Ovary (tissue), 10 donors: ENCODE results near the gene TGFBR2. TPM values are rescaled to one million over a fixed set of nuclear protein-coding genes. Genes with fewer than 3 reads are reported as not detected.

Source experiments
- DNase-seq, 5 donors: peaks; one replicate each; pipeline ENCODE4 v3.0.0-alpha.2; 2019 to 2020
- H3K27ac ChIP-seq, 2 donors: fragments of 200-600 bp; one replicate each; pipeline versions ENCODE4 v1.5.1 to v1.8.0; 2019 to 2022
- H3K27me3 ChIP-seq: fragments of 200-600 bp; one replicate; pipeline ENCODE4 v1.8.0; 2022
- H3K36me3 ChIP-seq: fragments of 200-600 bp; sonication (generic); one replicate; pipeline ENCODE4 v1.5.1; 2019
- H3K4me1 ChIP-seq: one replicate; pipeline ENCODE4 v1.8.1; 2013; ENCODE audit warnings: mild to moderate bottlenecking, moderate library complexity; ENCODE audit not compliant: insufficient read depth
- H3K4me3 ChIP-seq: fragments of 200-600 bp; sonication (generic); one replicate; pipeline ENCODE4 v1.5.1; 2017
- H3K9me3 ChIP-seq, 2 donors: fragments of 200-600 bp in 1 of 2; sonication (generic) in 1 of 2; one replicate each; pipeline versions ENCODE4 v1.5.1 to v1.8.1; 2013 to 2019; ENCODE audit warnings: mild to moderate bottlenecking in 1 of 2, moderate library complexity in 1 of 2
- CTCF ChIP-seq, 3 donors: fragments of 450-650 bp in 2 of 3; fragments of 200-600 bp in 1 of 3; IDR thresholded peaks; one replicate each; pipeline versions ENCODE4 v1.5.1 to v1.8.0; 2016 to 2022; ENCODE audit warnings: antibody characterized with exemption in 3 of 3, mild to moderate bottlenecking in 1 of 3
- EP300 ChIP-seq: sonication (generic); formaldehyde crosslinking; IDR thresholded peaks from one replicate; pipeline ENCODE4 v1.6.1; 2017; ENCODE audit warnings: antibody characterized with exemption
- POLR2A ChIP-seq: fragments of 450-650 bp; IDR thresholded peaks from one replicate; pipeline ENCODE4 v1.6.1; 2017; ENCODE audit warnings: antibody characterized with exemption, mild to moderate bottlenecking, moderate library complexity
- WGBS, 3 donors: extraction: QIAGEN DNeasy Blood & Tissue Kit in 1 of 3; methylation state at CpG; one replicate each; pipeline versions ENCODE4 v1.1.5 to v1.1.7; 2013 to 2017; 5-methylcytosine and 5-hydroxymethylcytosine counted together
- intact Hi-C, 4 donors: fragments of 100-400 bp; cut with DNase I; formaldehyde crosslinking; loops; one replicate each; pipeline versions ENCODE4 v1.11.0 to v1.15.1; 2022 to 2023
- long read RNA-seq, 3 donors: library from polyadenylated mRNA in 2 of 3; unstranded in 2 of 3; transcript quantifications; one replicate each; pipeline ENCODE4 v2.0.0 and lab custom pipeline, GENCODE V29; 2021 to 2026
- polyA plus RNA-seq, 2 donors: library from polyadenylated mRNA; stranded (reverse); fragments of 200-250 nt in 1 of 2; fragments of 350-450 nt in 1 of 2; fragmentation: Illumina TruSeq in 1 of 2; extraction: RNeasy Lipid Tissue Mini Kit (QIAGEN cat#74804) in 1 of 2; gene quantifications; one replicate each; pipeline ENCODE4 v1.2.3, GENCODE V29; 2013 to 2014
- total RNA-seq, 7 donors: library from RNA; depleted of rRNA in 2 of 7; stranded (reverse); fragments of >200 nt in 2 of 7; fragmentation: NEBNext Ultra II Directional in 3 of 7; extraction: Animal tissue kit (Norgen Biotek cat#: 25700) in 3 of 7; gene quantifications; one replicate each; pipeline versions ENCODE4 v1.1.0 to v1.2.4, GENCODE V29; 2016 to 2023
- donor health status: DM: no; HTN: no; CAD: no; lungs with moderate emphysema.
- donor health status: DM: no; HTN: no; CAD: no.
- donor health status: Bipolar disorder and iron deficiency.
- donor health status: DM: yes; HTN: yes; CAD: no.
- donor health status: DM: no; HTN: no; CAD: no.
- donor health status: DM: yes; HTN: yes; CAD: no.

Gene TGFBR2
- total RNA-seq: 10 to 100 TPM; 26.8 to 62.8 (median 53.8) TPM
- 100 to 1,000 TPM in 1 of 2 donors, 10 to 100 TPM in 1; 39.4 to 158 TPM for polyA plus RNA-seq
- long read RNA-seq, donor 1, partial matches to known transcripts: 0 of 75 reads
- long read RNA-seq, donor 1, other reads (novel, unspliced or antisense): 75 of 75 reads
- long read RNA-seq, donor 2, full-length matches to known transcripts: 4 of 4 reads
- long read RNA-seq, donor 2, partial matches to known transcripts: 0 of 4 reads
- long read RNA-seq, donor 2, other reads (novel, unspliced or antisense): 0 of 4 reads
- long read RNA-seq, donor 3, full-length matches to known transcripts: 95 of 127 reads
- long read RNA-seq, donor 3, partial matches to known transcripts: 29 of 127 reads
- long read RNA-seq, donor 3, other reads (novel, unspliced or antisense): 3 of 127 reads

GRCh38 chr3:30606301-30607031, at the start of gene TGFBR2:
Gene TGFBR2 (plus strand): TSS chr3:30606601. CDS start chr3:30606884, 283 bp downstream.
- no peaks in the 10 kb centered on the region for H3K9me3 ChIP-seq
- intact Hi-C loops: loop anchor here in 2 of 4 donors (10.0 kb wide), 2 partner anchors 78 to 152 kb away; no protein-coding TSS in a partner anchor
- H3K27ac ChIP-seq: peak within 1 kb of the TSS; percentile 86 to 92
- peak; percentile 89 to 94 (median 91) for DNase-seq
- 0 to 1% (median 0%) methylated on average over 33 to 71 of the region's 71 CpGs for WGBS, 3 donors
- no peaks in the 10 kb centered on the region for H3K4me1 ChIP-seq
- peak within 1 kb of the TSS; percentile 83 for H3K4me3 ChIP-seq
- H3K36me3 ChIP-seq: no peaks in the 10 kb centered on the region
- no peak for TF ChIP-seq EP300
- TF ChIP-seq POLR2A: peak; percentile 76
- TF ChIP-seq CTCF (IDR thresholded peaks at IDR 0.05): peak in 2 of 3 donors; percentile 38 to 69
- no peaks in the 10 kb centered on the region for H3K27me3 ChIP-seq

- no peak overlapping the region for H3K27ac ChIP-seq
- WGBS, 3 donors: 91 to 96% (median 94%) methylated on average over 1 of the region's 1 CpG
- no peak overlapping the region for H3K4me3 ChIP-seq
- H3K9me3 ChIP-seq: no peaks in the 10 kb centered on the region
- no peaks in the 10 kb centered on the region for H3K27me3 ChIP-seq
- no peaks in the 10 kb centered on the region for H3K36me3 ChIP-seq
- DNase-seq: no peak
- H3K4me1 ChIP-seq: no peaks in the 10 kb centered on the region
- TF ChIP-seq POLR2A: no peak
- no peak for TF ChIP-seq EP300
- TF ChIP-seq CTCF (IDR thresholded peaks at IDR 0.05): no peak
- intact Hi-C loops: no loop called here
Observed at GRCh38 chr3:30557746-30558303, 48.6 kb upstream of the TGFBR2 start.

GRCh38 chr3:30563956-30564355, 42.4 kb upstream of the TGFBR2 start:
- intact Hi-C loops: no loop called here
- no peaks in the 10 kb centered on the region for H3K36me3 ChIP-seq
- no peak overlapping the region for H3K4me3 ChIP-seq
- H3K9me3 ChIP-seq: no peaks in the 10 kb centered on the region
- no peaks in the 10 kb centered on the region for H3K27me3 ChIP-seq
- 92 to 99% (median 96%) methylated on average over 1 of the region's 1 CpG for WGBS, 3 donors
- H3K27ac ChIP-seq: no peak overlapping the region
- no peaks in the 10 kb centered on the region for H3K4me1 ChIP-seq
- DNase-seq: no peak
- TF ChIP-seq POLR2A (no peak), EP300 (no peak), CTCF (IDR thresholded peaks at IDR 0.05) (no peak)

- TF ChIP-seq EP300: no peak
- no peak for TF ChIP-seq CTCF (IDR thresholded peaks at IDR 0.05)
- no peak for TF ChIP-seq POLR2A
- H3K4me3 ChIP-seq: no peak overlapping the region
- no peaks in the 10 kb centered on the region for H3K36me3 ChIP-seq
- no peaks in the 10 kb centered on the region for H3K4me1 ChIP-seq
- intact Hi-C loops: no loop called here
- no peaks in the 10 kb centered on the region for H3K27me3 ChIP-seq
- no peaks in the 10 kb centered on the region for H3K9me3 ChIP-seq
- WGBS, 3 donors: 92 to 97% (median 93%) methylated on average over 8 of the region's 8 CpGs
- no peak for DNase-seq
- no peak overlapping the region for H3K27ac ChIP-seq
Observed at GRCh38 chr3:30567139-30567753, 39.2 kb upstream of the TGFBR2 start.
